Panc1 (cell line): ENCODE measurements around the gene CCDC78.

Experiments used
- CTCF ChIP-seq: fragments of 450-650 bp; IDR thresholded peaks from 2 replicates; pipeline ENCODE4 v1.5.1; 2017; ENCODE audit warnings: mild to moderate bottlenecking
- REST ChIP-seq, 2 experiments: IDR thresholded peaks; 2 replicates each; pipeline ENCODE4 v1.6.1; 2011 to 2012; ENCODE audit warnings: low read depth in 2 of 2, control low read depth in 1 of 2, low read length in 1 of 2, mild to moderate bottlenecking in 1 of 2, moderate library complexity in 1 of 2; ENCODE audit not compliant: insufficient read depth in 1 of 2

- TF ChIP-seq CTCF (no peak), REST (IDR thresholded peaks at IDR 0.05; ENCODE audit: insufficient read depth in 1 of 2, low read depth in 2 of 2, low read length in 1 of 2) (no peak)
These were observed 40.8 kb upstream of the CCDC78 start for GRCh38 chr16:766820-767640.
